HG02642 (cell line): ENCODE results near the gene OR6N2.
A peak's percentile ranks its signal among the peaks of the same experiment; 100 is the strongest.

Source experiments
- ATAC-seq: cut with Tn5 transposase; IDR thresholded peaks from one replicate; pipeline ENCODE4 v1.9.1; 2021; ENCODE audit warnings: mild to moderate bottlenecking; ENCODE audit not compliant: unreplicated experiment, poor library complexity

OR6N2 gene

GRCh38 chr1:158781104-158781503 lies at the start of gene OR6N2:
Gene OR6N2, minus strand, starts transcription at chr1:158781204. Its CDS starts 3,569 bp downstream, at chr1:158777635.
- ATAC-seq, result no peak

- ATAC-seq, result peak; percentile 62
Observed at GRCh38 chr1:158830074-158830677, 49.2 kb upstream of the OR6N2 start.

- no peak for ATAC-seq
Observed at GRCh38 chr1:158821723-158822122, 40.7 kb upstream of the OR6N2 start.

- ATAC-seq, result peak; percentile 60
Observed at GRCh38 chr1:158819461-158820443, 38.7 kb upstream of the OR6N2 start.

- ATAC-seq, result peak; percentile 9
Observed at GRCh38 chr1:158818975-158819431, 38.0 kb upstream of the OR6N2 start.

GRCh38 chr1:158818560-158818959 lies 37.6 kb upstream of the OR6N2 start:
- ATAC-seq, result no peak

GRCh38 chr1:158814970-158815369 lies 34.0 kb upstream of the OR6N2 start:
- ATAC-seq, result no peak

- ATAC-seq, result no peak
Observed at GRCh38 chr1:158813164-158813563, 32.2 kb upstream of the OR6N2 start.

GRCh38 chr1:158812336-158812735 lies 31.3 kb upstream of the OR6N2 start:
- no peak for ATAC-seq

GRCh38 chr1:158810311-158810710 lies 29.3 kb upstream of the OR6N2 start:
- ATAC-seq, result no peak

GRCh38 chr1:158809862-158810261 lies 28.9 kb upstream of the OR6N2 start:
- no peak for ATAC-seq

GRCh38 chr1:158809256-158809655 lies 28.3 kb upstream of the OR6N2 start:
- no peak for ATAC-seq

GRCh38 chr1:158806916-158807536 lies 26.0 kb upstream of the OR6N2 start:
- ATAC-seq, result no peak

GRCh38 chr1:158803678-158804077 lies 22.7 kb upstream of the OR6N2 start:
- ATAC-seq, result no peak

- no peak for ATAC-seq
Observed at GRCh38 chr1:158801396-158801795, 20.4 kb upstream of the OR6N2 start.

- no peak for ATAC-seq
Observed at GRCh38 chr1:158800526-158800925, 19.5 kb upstream of the OR6N2 start.

- no peak for ATAC-seq
Observed at GRCh38 chr1:158799689-158800088, 18.7 kb upstream of the OR6N2 start.

GRCh38 chr1:158798531-158798930 lies 17.5 kb upstream of the OR6N2 start:
- no peak for ATAC-seq

GRCh38 chr1:158794247-158794646 lies 13.2 kb upstream of the OR6N2 start:
- ATAC-seq, result no peak

- peak; percentile 57 for ATAC-seq
Observed at GRCh38 chr1:158793604-158794003, 12.6 kb upstream of the OR6N2 start.
